ENCODE results near the gene TMX1.
A peak's percentile ranks its signal among the peaks of the same experiment; 100 is the strongest.

The TMX1 gene

DNA sequence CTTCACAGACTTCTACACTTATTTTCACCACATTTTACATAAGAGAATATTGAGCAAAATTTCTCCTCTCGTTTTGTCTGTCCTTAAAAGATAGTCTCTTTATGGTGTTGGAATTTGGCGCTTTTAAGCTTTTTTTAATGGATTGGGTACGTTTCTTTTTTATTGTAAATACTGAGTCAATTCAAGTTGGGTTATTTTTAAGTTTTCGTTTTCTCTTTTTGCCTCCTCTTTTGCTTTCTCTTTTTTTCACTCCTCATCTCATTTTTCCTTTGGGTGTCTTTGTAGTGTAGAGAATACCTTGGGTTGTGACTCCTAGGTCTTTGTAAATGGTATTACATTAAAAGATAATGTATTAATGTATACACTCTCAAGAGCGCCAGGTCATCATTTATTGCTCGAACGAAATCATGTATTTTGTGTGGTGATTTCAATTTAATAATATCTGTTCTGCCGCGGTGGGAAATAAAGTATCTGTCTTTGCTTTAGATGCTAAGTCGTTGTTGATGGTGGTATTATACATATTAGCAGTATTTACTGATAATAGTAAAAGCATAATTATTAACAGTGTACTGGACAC, 845 bp downstream of the TMX1 start:
- no peak overlapping the region for H2BK120ac ChIP-seq (ENCODE audit: low read depth, low read length)
- no peaks in the 10 kb centered on the region for H3K27me3 ChIP-seq (ENCODE audit: control insufficient read depth in 3 of 3, insufficient read depth in 3 of 3, low read depth in 1 of 3, low read length in 3 of 3)
- H3K27ac ChIP-seq (replicated peaks; ENCODE audit: low read length) = no peak overlapping the region
- no peak overlapping the region for H3K23ac ChIP-seq (ENCODE audit: low read depth, low read length, poor library complexity)
- no peak overlapping the region for H4K8ac ChIP-seq (ENCODE audit: low read depth, low read length)
- H3K36me3 ChIP-seq (replicated peaks in 1 of 2; ENCODE audit: control insufficient read depth in 2 of 2, insufficient read depth in 2 of 2, low read length in 2 of 2) = peaks cover 2 to 23% of the 10 kb centered on the region in 2 donors
- no peak overlapping the region for H3K14ac ChIP-seq (ENCODE audit: low read length)
- peak overlapping the region; percentile 29 for H3K4me2 ChIP-seq (ENCODE audit: insufficient read depth, low read length, poor library complexity, severe bottlenecking)
- no peak overlapping the region for H3K4ac ChIP-seq (ENCODE audit: low read length)
- peaks cover 4% of the 10 kb centered on the region for H3K79me1 ChIP-seq (ENCODE audit: low read depth, low read length)
- H3K9me3 ChIP-seq (replicated peaks in 1 of 2; ENCODE audit: control insufficient read depth in 2 of 2, insufficient read depth in 1 of 2, low read depth in 1 of 2, low read length in 2 of 2) = no peaks in the 10 kb centered on the region
- no peak for DNase-seq (ENCODE audit: low spot score)
- no peak overlapping the region for H4K91ac ChIP-seq (ENCODE audit: low read depth, low read length, poor library complexity)
- H2AFZ ChIP-seq (ENCODE audit: low read length) = peak overlapping the region; percentile 89
- H3K18ac ChIP-seq (ENCODE audit: low read length) = no peak overlapping the region
- H2AK5ac ChIP-seq (ENCODE audit: low read depth, low read length) = no peak overlapping the region
- no peak overlapping the region for H2BK15ac ChIP-seq (ENCODE audit: low read length)
- H2BK12ac ChIP-seq (ENCODE audit: low read length) = no peak overlapping the region
- peaks cover 0 to 9% of the 10 kb centered on the region in 2 donors for H3K4me1 ChIP-seq (ENCODE audit: control insufficient read depth in 2 of 2, insufficient read depth in 1 of 2, low read depth in 1 of 2, low read length in 2 of 2)
- no CpG with 5 or more reads among the region's 10 CpGs for WGBS, 2 donors (ENCODE audit: extremely low coverage in 2 of 2, insufficient read length in 2 of 2, insufficient replicate concordance in 1 of 2)
- no peak overlapping the region for H2BK5ac ChIP-seq (ENCODE audit: low read length)
- H3K9ac ChIP-seq (ENCODE audit: low read depth, low read length, poor library complexity) = no peak overlapping the region
- peak overlapping the region; percentile 78 to 90 for H3K4me3 ChIP-seq (ENCODE audit: low read length in 2 of 2)

DNA sequence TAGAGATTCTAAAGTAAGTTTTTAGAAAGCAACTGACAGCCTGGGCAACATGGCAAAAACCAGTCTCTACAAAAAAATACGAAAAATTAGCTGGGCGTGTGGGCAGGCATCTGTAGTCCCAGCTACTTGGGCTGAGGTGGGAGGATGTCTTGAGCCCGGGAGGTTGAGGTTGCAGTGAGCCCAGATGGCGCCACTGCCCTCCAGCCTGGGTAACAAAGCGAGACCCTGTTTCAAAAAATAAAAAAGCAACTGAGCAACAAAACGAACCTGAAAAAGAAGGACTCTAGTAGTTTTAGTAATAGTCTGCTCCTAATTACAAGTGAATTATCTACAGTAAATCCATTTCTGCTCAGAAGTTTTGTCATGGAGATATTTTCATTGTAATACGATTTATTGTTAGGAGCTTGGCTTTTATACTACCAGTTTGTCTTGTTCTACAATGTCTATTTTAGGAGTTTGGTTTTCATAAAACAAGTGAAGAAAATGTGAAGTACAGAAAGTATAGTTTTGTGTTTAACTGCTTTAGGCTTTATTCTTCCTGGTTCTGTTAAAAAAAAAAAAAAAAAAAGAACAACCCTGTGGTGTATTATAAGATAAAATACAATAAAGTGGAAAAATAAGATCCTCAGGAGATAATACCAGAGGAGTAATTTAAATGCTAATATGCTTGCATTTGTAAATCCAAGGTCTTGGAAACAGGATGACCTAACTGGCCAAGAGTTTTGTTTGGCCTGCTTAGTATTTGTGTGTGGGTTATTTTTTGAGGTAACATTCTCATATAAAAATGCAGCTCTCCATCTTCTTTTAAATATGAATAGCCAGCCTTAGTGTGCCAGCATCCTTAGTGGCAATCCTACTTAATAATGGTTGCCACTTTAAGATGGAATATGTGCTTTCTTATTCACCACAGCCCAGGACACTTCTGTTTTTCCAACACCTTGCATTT, 2.8 kb downstream of the TMX1 start:
- DNase-seq (ENCODE audit: low spot score) = no peak
- no peak overlapping the region for H4K8ac ChIP-seq (ENCODE audit: low read depth, low read length)
- no peak overlapping the region for H3K4me3 ChIP-seq (ENCODE audit: low read length in 2 of 2)
- no peak overlapping the region for H2BK12ac ChIP-seq (ENCODE audit: low read length)
- no peaks in the 10 kb centered on the region for H3K27me3 ChIP-seq (ENCODE audit: control insufficient read depth in 3 of 3, insufficient read depth in 3 of 3, low read depth in 1 of 3, low read length in 3 of 3)
- no peak overlapping the region for H3K23ac ChIP-seq (ENCODE audit: low read depth, low read length, poor library complexity)
- no peak overlapping the region for H3K27ac ChIP-seq (replicated peaks; ENCODE audit: low read length)
- H3K4me2 ChIP-seq (ENCODE audit: insufficient read depth, low read length, poor library complexity, severe bottlenecking) = no peak overlapping the region
- no peak overlapping the region for H2BK15ac ChIP-seq (ENCODE audit: low read length)
- H2AFZ ChIP-seq (ENCODE audit: low read length) = no peak overlapping the region
- no peaks in the 10 kb centered on the region for H3K9me3 ChIP-seq (replicated peaks in 1 of 2; ENCODE audit: control insufficient read depth in 2 of 2, insufficient read depth in 1 of 2, low read depth in 1 of 2, low read length in 2 of 2)
- WGBS, 2 donors (ENCODE audit: extremely low coverage in 2 of 2, insufficient read length in 2 of 2, insufficient replicate concordance in 1 of 2) = no CpG with 5 or more reads among the region's 7 CpGs
- peaks cover 4 to 42% of the 10 kb centered on the region in 2 donors for H3K36me3 ChIP-seq (replicated peaks in 1 of 2; ENCODE audit: control insufficient read depth in 2 of 2, insufficient read depth in 2 of 2, low read length in 2 of 2)
- H3K79me1 ChIP-seq (ENCODE audit: low read depth, low read length) = peaks cover 4% of the 10 kb centered on the region
- no peak overlapping the region for H3K18ac ChIP-seq (ENCODE audit: low read length)
- no peak overlapping the region for H3K14ac ChIP-seq (ENCODE audit: low read length)
- no peak overlapping the region for H4K91ac ChIP-seq (ENCODE audit: low read depth, low read length, poor library complexity)
- no peak overlapping the region for H2BK120ac ChIP-seq (ENCODE audit: low read depth, low read length)
- H3K4me1 ChIP-seq (ENCODE audit: control insufficient read depth in 2 of 2, insufficient read depth in 1 of 2, low read depth in 1 of 2, low read length in 2 of 2) = peaks cover 0 to 13% of the 10 kb centered on the region in 2 donors
- H3K4ac ChIP-seq (ENCODE audit: low read length) = no peak overlapping the region
- no peak overlapping the region for H2AK5ac ChIP-seq (ENCODE audit: low read depth, low read length)
- no peak overlapping the region for H3K9ac ChIP-seq (ENCODE audit: low read depth, low read length, poor library complexity)
- H2BK5ac ChIP-seq (ENCODE audit: low read length) = no peak overlapping the region

DNA sequence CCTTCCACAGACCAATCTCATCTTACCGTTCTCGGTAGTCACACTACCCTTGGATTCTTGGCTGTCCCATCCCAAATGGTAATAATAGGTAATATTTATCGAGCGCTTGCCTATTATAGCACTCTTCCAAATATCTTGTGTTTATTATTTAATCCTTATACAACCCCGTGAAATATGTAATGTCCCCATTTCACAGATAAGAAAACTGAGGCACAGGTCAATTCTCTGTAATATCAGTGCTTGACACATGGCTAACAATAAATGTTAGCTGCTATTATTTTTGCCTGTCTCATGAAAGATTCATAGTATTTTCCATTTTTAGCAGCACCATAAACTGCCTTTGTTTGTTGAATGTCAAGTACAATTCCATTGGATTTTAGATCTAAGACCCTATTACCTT, 4.5 kb downstream of the TMX1 start:
- H3K9ac ChIP-seq (ENCODE audit: low read depth, low read length, poor library complexity) = no peak overlapping the region
- H3K4me1 ChIP-seq (ENCODE audit: control insufficient read depth in 2 of 2, insufficient read depth in 1 of 2, low read depth in 1 of 2, low read length in 2 of 2) = peaks cover 0 to 13% of the 10 kb centered on the region in 2 donors
- H2AFZ ChIP-seq (ENCODE audit: low read length) = no peak overlapping the region
- no peak overlapping the region for H2AK5ac ChIP-seq (ENCODE audit: low read depth, low read length)
- no peak overlapping the region for H3K4me2 ChIP-seq (ENCODE audit: insufficient read depth, low read length, poor library complexity, severe bottlenecking)
- H3K9me3 ChIP-seq (replicated peaks in 1 of 2; ENCODE audit: control insufficient read depth in 2 of 2, insufficient read depth in 1 of 2, low read depth in 1 of 2, low read length in 2 of 2) = peaks cover 0 to 2% of the 10 kb centered on the region in 2 donors
- H4K91ac ChIP-seq (ENCODE audit: low read depth, low read length, poor library complexity) = no peak overlapping the region
- H3K27ac ChIP-seq (replicated peaks; ENCODE audit: low read length) = no peak overlapping the region
- peaks cover 8 to 60% of the 10 kb centered on the region in 2 donors for H3K36me3 ChIP-seq (replicated peaks in 1 of 2; ENCODE audit: control insufficient read depth in 2 of 2, insufficient read depth in 2 of 2, low read length in 2 of 2)
- H2BK5ac ChIP-seq (ENCODE audit: low read length) = no peak overlapping the region
- H2BK120ac ChIP-seq (ENCODE audit: low read depth, low read length) = no peak overlapping the region
- no peak overlapping the region for H3K4ac ChIP-seq (ENCODE audit: low read length)
- DNase-seq (ENCODE audit: low spot score) = no peak
- H3K14ac ChIP-seq (ENCODE audit: low read length) = no peak overlapping the region
- H3K23ac ChIP-seq (ENCODE audit: low read depth, low read length, poor library complexity) = no peak overlapping the region
- peaks cover 4% of the 10 kb centered on the region for H3K79me1 ChIP-seq (ENCODE audit: low read depth, low read length)
- H2BK15ac ChIP-seq (ENCODE audit: low read length) = no peak overlapping the region
- no peak overlapping the region for H4K8ac ChIP-seq (ENCODE audit: low read depth, low read length)
- no CpG with 5 or more reads among the region's 5 CpGs for WGBS, 2 donors (ENCODE audit: extremely low coverage in 2 of 2, insufficient read length in 2 of 2, insufficient replicate concordance in 1 of 2)
- H3K27me3 ChIP-seq (ENCODE audit: control insufficient read depth in 3 of 3, insufficient read depth in 3 of 3, low read depth in 1 of 3, low read length in 3 of 3) = no peaks in the 10 kb centered on the region
- H3K4me3 ChIP-seq (ENCODE audit: low read length in 2 of 2) = no peak overlapping the region
- H3K18ac ChIP-seq (ENCODE audit: low read length) = no peak overlapping the region
- H2BK12ac ChIP-seq (ENCODE audit: low read length) = no peak overlapping the region

DNA sequence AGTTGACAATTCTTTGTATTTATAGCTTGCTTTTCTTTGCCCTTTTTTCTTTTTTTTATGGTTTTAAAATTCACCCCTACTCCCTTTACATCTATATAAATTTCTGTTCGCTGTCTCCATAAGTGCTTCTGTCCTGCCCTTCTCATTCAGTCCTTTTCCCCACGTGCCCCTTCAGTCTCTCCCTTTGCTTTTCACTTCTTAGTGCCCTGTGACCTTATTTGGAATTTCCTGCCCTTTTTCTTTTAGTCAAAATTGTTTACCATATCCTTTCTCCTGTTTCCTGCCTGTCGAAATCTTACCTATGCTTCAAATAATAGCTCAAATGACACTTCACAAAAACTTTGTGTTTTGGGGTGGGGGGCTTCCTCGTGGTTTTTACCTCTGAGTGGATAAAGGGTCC, 6.0 kb downstream of the TMX1 start:
- H4K8ac ChIP-seq (ENCODE audit: low read depth, low read length) = no peak overlapping the region

More for the DNA sequence above, 6.0 kb downstream of the TMX1 start:
- Histone ChIP-seq H3K27me3 (ENCODE audit: control insufficient read depth in 3 of 3, insufficient read depth in 3 of 3, low read depth in 1 of 3, low read length in 3 of 3) (no peaks in the 10 kb centered on the region), H3K9ac (ENCODE audit: low read depth, low read length, poor library complexity) (no peak overlapping the region), H3K4me3 (ENCODE audit: low read length in 2 of 2) (no peak overlapping the region), H2AK5ac (ENCODE audit: low read depth, low read length) (no peak overlapping the region), H3K36me3 (replicated peaks in 1 of 2; ENCODE audit: control insufficient read depth in 2 of 2, insufficient read depth in 2 of 2, low read length in 2 of 2) (peaks cover 8 to 74% of the 10 kb centered on the region in 2 donors), H3K27ac (replicated peaks; ENCODE audit: low read length) (no peak overlapping the region), H3K14ac (ENCODE audit: low read length) (no peak overlapping the region), H2BK5ac (ENCODE audit: low read length) (no peak overlapping the region), H3K4me2 (ENCODE audit: insufficient read depth, low read length, poor library complexity, severe bottlenecking) (no peak overlapping the region), H3K23ac (ENCODE audit: low read depth, low read length, poor library complexity) (no peak overlapping the region), H3K79me1 (ENCODE audit: low read depth, low read length) (peaks cover 2% of the 10 kb centered on the region), H2BK12ac (ENCODE audit: low read length) (no peak overlapping the region), H4K91ac (ENCODE audit: low read depth, low read length, poor library complexity) (no peak overlapping the region), H3K18ac (ENCODE audit: low read length) (no peak overlapping the region), H3K4me1 (ENCODE audit: control insufficient read depth in 2 of 2, insufficient read depth in 1 of 2, low read depth in 1 of 2, low read length in 2 of 2) (peaks cover 0 to 13% of the 10 kb centered on the region in 2 donors), H3K4ac (ENCODE audit: low read length) (no peak overlapping the region), H3K9me3 (replicated peaks in 1 of 2; ENCODE audit: control insufficient read depth in 2 of 2, insufficient read depth in 1 of 2, low read depth in 1 of 2, low read length in 2 of 2) (peaks cover 0 to 2% of the 10 kb centered on the region in 2 donors), H2BK15ac (ENCODE audit: low read length) (no peak overlapping the region), H2BK120ac (ENCODE audit: low read depth, low read length) (no peak overlapping the region), H2AFZ (ENCODE audit: low read length) (no peak overlapping the region)
- no peak for DNase-seq (ENCODE audit: low spot score)
- whole genome bisulfite sequencing, 2 donors (ENCODE audit: extremely low coverage in 2 of 2, insufficient read length in 2 of 2, insufficient replicate concordance in 1 of 2) = no CpG with 5 or more reads among the region's 4 CpGs

Data from neuronal stem cell (in vitro differentiated cells).